Heart left ventricle (tissue), 16 donors: Measurements from ENCODE around the gene REXO2. TPM values are rescaled to one million over a fixed set of nuclear protein-coding genes. Genes with fewer than 3 reads are reported as not detected.

Experiments
- ATAC-seq, 4 donors: fragments of 200-7000 bp; cut with Tn5 transposase; one replicate each; pipeline ENCODE4 v1.9.1; 2020 to 2022; ENCODE audit warnings: moderate library complexity in 4 of 4, mild to moderate bottlenecking in 3 of 4, moderate number of reproducible peaks in 1 of 4
- DNase-seq, 5 donors: peaks; one replicate each; pipeline ENCODE4 v3.0.0-alpha.2; 2020
- H3K27ac ChIP-seq, 12 donors: fragments of 200-600 bp; sonication (generic) in 4 of 12; one replicate each; pipeline versions ENCODE4 v1.5.0 to v1.8.0; 2016 to 2022; ENCODE audit warnings: mild to moderate bottlenecking in 2 of 12
- H3K27me3 ChIP-seq, 9 donors: fragments of 200-600 bp; sonication (generic) in 2 of 9; one replicate each; pipeline versions ENCODE4 v1.5.1 to v1.8.0; 2016 to 2022; ENCODE audit warnings: mild to moderate bottlenecking in 3 of 9
- H3K36me3 ChIP-seq, 9 donors: fragments of 200-600 bp; sonication (generic) in 2 of 9; one replicate each; pipeline versions ENCODE4 v1.5.0 to v1.8.0; 2018 to 2022; ENCODE audit warnings: mild to moderate bottlenecking in 2 of 9
- H3K4me1 ChIP-seq, 12 donors: fragments of 200-600 bp; sonication (generic) in 4 of 12; one replicate each; pipeline versions ENCODE4 v1.5.0 to v1.8.0; 2016 to 2022; ENCODE audit warnings: mild to moderate bottlenecking in 3 of 12
- H3K4me3 ChIP-seq, 12 donors: fragments of 200-600 bp; sonication (generic) in 4 of 12; one replicate each; pipeline versions ENCODE4 v1.5.0 to v1.8.0; 2017 to 2022; ENCODE audit warnings: mild to moderate bottlenecking in 9 of 12, moderate library complexity in 4 of 12
- H3K9me3 ChIP-seq, 12 donors: fragments of 200-600 bp; sonication (generic) in 4 of 12; one replicate each; pipeline versions ENCODE4 v1.5.0 to v1.8.0; 2016 to 2022; ENCODE audit warnings: mild to moderate bottlenecking in 1 of 12
- CTCF ChIP-seq, 12 donors: fragments of 200-600 bp; sonication (generic) in 4 of 12; IDR thresholded peaks; one replicate each; pipeline versions ENCODE4 v1.5.0 to v1.8.0; 2018 to 2022; ENCODE audit warnings: antibody characterized with exemption in 12 of 12, mild to moderate bottlenecking in 5 of 12
- POLR2A ChIP-seq, 2 donors: fragments of 450-650 bp; IDR thresholded peaks; one replicate each; pipeline ENCODE4 v1.6.1; 2017; ENCODE audit warnings: antibody characterized with exemption in 2 of 2, mild to moderate bottlenecking in 2 of 2, moderate library complexity in 2 of 2
- WGBS, 4 donors: extraction: QIAGEN DNeasy Blood & Tissue Kit in 2 of 4; methylation state at CpG; one replicate each; pipeline versions ENCODE4 v1.1.5 to v1.1.7; 2013 to 2018; 5-methylcytosine and 5-hydroxymethylcytosine counted together
- intact Hi-C, 10 donors: fragments of 100-400 bp; cut with DNase I; formaldehyde crosslinking; loops; one replicate each; pipeline versions ENCODE4 v1.11.1 to v1.14.2; 2022
- polyA plus RNA-seq, 2 donors: library from polyadenylated mRNA; stranded (reverse); fragments of 200-250 nt; gene quantifications; one replicate each; pipeline ENCODE4 v1.2.3, GENCODE V29; 2013
- total RNA-seq, 9 donors: library from RNA; depleted of rRNA in 2 of 9; stranded (reverse); fragments of >200 nt in 2 of 9; fragmentation: NEBNext Ultra II Directional in 3 of 9; extraction: Animal tissue kit (Norgen Biotek cat#: 25700) in 3 of 9; gene quantifications; one replicate each; pipeline versions ENCODE4 v1.1.0 to v1.2.4, GENCODE V29; 2016 to 2023
- donor health status: ischemic (EF 13 %, LVEDD 7.1; RV severe dilation, severe dysfunction).
- donor health status: healthy with polysubstance abuse.
- donor health status: DM: no; HTN: yes; CAD: no.
- donor health status: DM: no; HTN: no; CAD: no.
- donor health status: ischemic (EF 25% LVEDD 6.9; RV normal size, moderate dysfunction).
- donor health status: ischemic (EF 25% LVEDD 5.7; RV mildly dilated, moderate dysfunction).
- donor health status: healthy.
- donor health status: DM: yes; HTN: yes; CAD: no.
- donor health status: ischemic (EF 35%, LVEDD 5.7; RV mildly dilated, moderate dysfunction).
- donor health status: nonischemic (EF 11% LVEDD 7.7; RV severe dilation, severe dysfunction).
- donor health status: DM: yes; HTN: yes; CAD: no.
- donor health status: PGD.
- donor health status: ischemic (EF 29% LVEDD 5.4; RV normal size, mild dysfunction).
- donor health status: nonischemic (EF 23%, LVEDD 6.1; RV moderate dilation, normal function).

The REXO2 gene
- total and polyA plus RNA-seq, 11 donors: 136 to 235 (median 193) TPM

- Histone ChIP-seq H3K9me3 (no peaks in the 10 kb centered on the region), H3K36me3 (peaks cover 0 to 37% (median 21%) of the 10 kb centered on the region in 9 donors), H3K27me3 (no peaks in the 10 kb centered on the region), H3K4me3 (peak overlapping the region in 1 of 12 donors; percentile 2), H3K4me1 (peaks cover 0 to 51% (median 26%) of the 10 kb centered on the region in 12 donors), H3K27ac (peak overlapping the region in 2 of 12 donors; percentile 79 to 93)
- no peak for ATAC-seq
- no peak for DNase-seq
- WGBS, 4 donors: 70 to 87% (median 76%) methylated on average over 2 of the region's 2 CpGs
- intact Hi-C loops: loop anchor here in 4 of 10 donors (2.0 to 10.0 kb wide), 4 partner anchors 40 to 97 kb away; partner anchors contain the start of genes C11orf71 (in 1 of the 4) and RBM7 (in 1 of the 4)
- TF ChIP-seq CTCF (IDR thresholded peaks at IDR 0.05) (no peak), POLR2A (IDR thresholded peaks at IDR 0.05) (no peak)
Measured at GRCh38 chr11:114441921-114442320, 2.7 kb downstream of the REXO2 start.

GRCh38 chr11:114442536-114442935 is 3.3 kb downstream of the REXO2 start:
- no peaks in the 10 kb centered on the region for H3K9me3 ChIP-seq
- WGBS, 4 donors: 56 to 63% (median 60%) methylated on average over 1 of the region's 1 CpG
- no peak for ATAC-seq
- DNase-seq: no peak
- H3K36me3 ChIP-seq: peaks cover 0 to 38% (median 25%) of the 10 kb centered on the region in 9 donors
- intact Hi-C loops: loop anchor here in 3 of 10 donors (5.0 to 10.0 kb wide), 3 partner anchors 40 to 98 kb away; partner anchors contain the start of genes C11orf71 (in 1 of the 3) and RBM7 (in 1 of the 3)
- H3K4me3 ChIP-seq: peak overlapping the region in 1 of 12 donors; percentile 10
- H3K27ac ChIP-seq: no peak overlapping the region
- H3K4me1 ChIP-seq: peaks cover 0 to 54% (median 26%) of the 10 kb centered on the region in 12 donors
- TF ChIP-seq CTCF (IDR thresholded peaks at IDR 0.05): no peak
- no peak for TF ChIP-seq POLR2A (IDR thresholded peaks at IDR 0.05)
- H3K27me3 ChIP-seq: no peaks in the 10 kb centered on the region

- WGBS, 4 donors: 77 to 84% (median 80%) methylated on average over 2 of the region's 2 CpGs
- no peaks in the 10 kb centered on the region for H3K9me3 ChIP-seq
- intact Hi-C loops: loop anchor here in 1 of 10 donors (10.0 kb wide), 1 partner anchor 103 kb away; no protein-coding TSS in a partner anchor
- no peak overlapping the region for H3K4me3 ChIP-seq
- H3K27me3 ChIP-seq: no peaks in the 10 kb centered on the region
- TF ChIP-seq POLR2A (IDR thresholded peaks at IDR 0.05) (no peak), CTCF (IDR thresholded peaks at IDR 0.05) (no peak)
- H3K36me3 ChIP-seq: peaks cover 0 to 81% (median 66%) of the 10 kb centered on the region in 9 donors
- H3K27ac ChIP-seq: peak overlapping the region in 1 of 12 donors; percentile 21
- DNase-seq (no peak), ATAC-seq (no peak)
- peaks cover 0 to 51% (median 11%) of the 10 kb centered on the region in 12 donors for H3K4me1 ChIP-seq
Measured at GRCh38 chr11:114447444-114447843, 8.2 kb downstream of the REXO2 start.

GRCh38 chr11:114447892-114448291 is 8.6 kb downstream of the REXO2 start:
- ATAC-seq: no peak
- peaks cover 0 to 84% (median 70%) of the 10 kb centered on the region in 9 donors for H3K36me3 ChIP-seq
- H3K4me3 ChIP-seq: no peak overlapping the region
- intact Hi-C loops: loop anchor here in 1 of 10 donors (10.0 kb wide), 1 partner anchor 103 kb away; no protein-coding TSS in a partner anchor
- WGBS, 4 donors: 59 to 74% (median 64%) methylated on average over 3 of the region's 3 CpGs
- H3K27me3 ChIP-seq: no peaks in the 10 kb centered on the region
- peaks cover 0 to 46% (median 10%) of the 10 kb centered on the region in 12 donors for H3K4me1 ChIP-seq
- H3K27ac ChIP-seq: peak overlapping the region in 1 of 12 donors; percentile 21
- H3K9me3 ChIP-seq: no peaks in the 10 kb centered on the region
- TF ChIP-seq POLR2A (IDR thresholded peaks at IDR 0.05) (no peak), CTCF (IDR thresholded peaks at IDR 0.05) (no peak)
- DNase-seq: no peak
